Psoas muscle (tissue), 8 donors: Measurements from ENCODE around the gene NME4. TPM values are rescaled to one million over a fixed set of nuclear protein-coding genes. Genes with fewer than 3 reads are reported as not detected.

Experiments
- ATAC-seq, 4 donors: fragments of 200-7000 bp; cut with Tn5 transposase; one replicate each; pipeline ENCODE4 v1.9.1; 2020; ENCODE audit warnings: moderate library complexity in 3 of 4, mild to moderate bottlenecking in 2 of 4
- DNase-seq, 2 donors: peaks; one replicate each; pipeline ENCODE4 v3.0.0-alpha.2; 2020
- H3K27ac ChIP-seq: fragments of 200-600 bp; one replicate; pipeline ENCODE4 v1.8.0; 2022
- H3K27me3 ChIP-seq, 3 donors: fragments of 200-600 bp in 1 of 3; one replicate each; pipeline versions ENCODE4 v1.6.1 to v1.8.0; 2013 to 2022; ENCODE audit warnings: low read length in 2 of 3, mild to moderate bottlenecking in 2 of 3, moderate library complexity in 1 of 3; ENCODE audit not compliant: insufficient read depth in 3 of 3
- H3K36me3 ChIP-seq, 2 donors: fragments of 200-600 bp in 1 of 2; one replicate each; pipeline versions ENCODE4 v1.6.1 to v1.8.0; 2013 to 2022; ENCODE audit warnings: low read depth in 1 of 2, mild to moderate bottlenecking in 1 of 2, moderate library complexity in 1 of 2; ENCODE audit not compliant: insufficient read depth in 1 of 2
- H3K4me1 ChIP-seq: fragments of 200-600 bp; one replicate; pipeline ENCODE4 v1.8.0; 2022
- H3K4me3 ChIP-seq: fragments of 200-600 bp; one replicate; pipeline ENCODE4 v1.8.0; 2022; ENCODE audit warnings: mild to moderate bottlenecking
- H3K9me3 ChIP-seq: fragments of 200-600 bp; one replicate; pipeline ENCODE4 v1.8.0; 2022
- WGBS, 3 donors: extraction: QIAGEN DNeasy Blood & Tissue Kit; methylation state at CpG; one replicate each; pipeline versions ENCODE4 v1.1.6 to v1.1.7; 2013; 5-methylcytosine and 5-hydroxymethylcytosine counted together
- intact Hi-C, 2 donors: fragments of 100-400 bp; cut with DNase I; formaldehyde crosslinking; loops; one replicate each; pipeline versions ENCODE4 v1.11.0 to v1.14.2; 2022
- polyA plus RNA-seq, 3 donors: library from polyadenylated mRNA; stranded (reverse); fragments of 200-250 nt; gene quantifications; one replicate each; pipeline ENCODE4 v1.2.3, GENCODE V29; 2013
- total RNA-seq, 4 donors: library from RNA; stranded (reverse); fragmentation: NEBNext Ultra II Directional in 2 of 4; extraction: Animal tissue kit (Norgen Biotek cat#: 25700) in 2 of 4; gene quantifications; one replicate each; pipeline versions ENCODE4 v1.2.1 to v1.2.4, GENCODE V29; 2021 to 2023
- TF ChIP-seq, protein P1 (sequence below): fragments of 200-600 bp; IDR thresholded peaks from one replicate; pipeline ENCODE4 v1.8.0; 2022; ENCODE audit warnings: antibody characterized with exemption
- donor health status: healthy with polysubstance abuse.
- donor health status: DM: no; HTN: no; CAD: no; lungs with moderate emphysema.
- donor health status: Bipolar disorder and iron deficiency.
- donor health status: healthy.
- donor health status: DM: yes; HTN: yes; CAD: no.
- donor health status: DM: no; HTN: no; CAD: no.
- donor health status: DM: no; HTN: no; CAD: no.
- donor health status: DM: yes; HTN: yes; CAD: no.

Gene NME4
- total and polyA plus RNA-seq, 7 donors, result 16.0 to 39.7 (median 23.1) TPM

DNA sequence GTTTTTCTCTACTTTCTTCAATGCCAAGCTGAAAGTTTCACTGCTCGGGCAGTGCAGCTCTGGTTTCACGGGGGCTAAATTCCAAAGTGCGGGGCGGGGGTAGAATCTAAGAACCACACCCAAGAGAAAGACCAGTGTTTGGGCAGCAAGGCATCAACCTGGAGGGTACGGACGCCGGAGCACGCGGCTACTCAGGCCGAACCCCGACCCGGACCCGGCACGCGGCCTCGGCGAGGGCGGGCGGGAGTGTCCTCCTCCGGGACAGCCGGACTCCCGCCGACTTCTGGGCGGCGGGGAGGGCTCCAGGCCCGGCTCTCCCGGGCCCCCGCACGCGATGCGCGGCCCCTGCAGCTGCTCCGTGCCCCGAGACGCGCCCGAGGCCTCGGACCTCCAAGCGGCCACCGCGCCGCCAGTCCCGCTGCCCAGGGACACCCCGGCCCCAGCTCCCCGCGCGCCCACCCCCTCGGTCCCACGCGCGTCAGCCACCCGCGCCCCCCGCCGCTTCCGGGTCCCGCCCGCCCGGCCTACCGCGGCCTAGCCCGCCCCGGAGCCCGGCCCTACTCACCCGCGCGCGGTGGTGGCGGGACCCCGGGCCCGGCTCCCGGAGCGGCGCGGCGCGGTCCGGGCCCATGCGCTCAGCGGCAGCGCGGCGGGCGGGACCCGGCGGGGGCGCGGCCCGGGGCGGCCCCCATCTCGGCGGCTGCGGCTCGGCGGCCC, 45.0 kb upstream of the NME4 start:
- H3K27ac ChIP-seq, result peak overlapping the region; percentile 76
- peaks cover 11% of the 10 kb centered on the region for H3K4me1 ChIP-seq
- TF ChIP-seq, protein P1, sequence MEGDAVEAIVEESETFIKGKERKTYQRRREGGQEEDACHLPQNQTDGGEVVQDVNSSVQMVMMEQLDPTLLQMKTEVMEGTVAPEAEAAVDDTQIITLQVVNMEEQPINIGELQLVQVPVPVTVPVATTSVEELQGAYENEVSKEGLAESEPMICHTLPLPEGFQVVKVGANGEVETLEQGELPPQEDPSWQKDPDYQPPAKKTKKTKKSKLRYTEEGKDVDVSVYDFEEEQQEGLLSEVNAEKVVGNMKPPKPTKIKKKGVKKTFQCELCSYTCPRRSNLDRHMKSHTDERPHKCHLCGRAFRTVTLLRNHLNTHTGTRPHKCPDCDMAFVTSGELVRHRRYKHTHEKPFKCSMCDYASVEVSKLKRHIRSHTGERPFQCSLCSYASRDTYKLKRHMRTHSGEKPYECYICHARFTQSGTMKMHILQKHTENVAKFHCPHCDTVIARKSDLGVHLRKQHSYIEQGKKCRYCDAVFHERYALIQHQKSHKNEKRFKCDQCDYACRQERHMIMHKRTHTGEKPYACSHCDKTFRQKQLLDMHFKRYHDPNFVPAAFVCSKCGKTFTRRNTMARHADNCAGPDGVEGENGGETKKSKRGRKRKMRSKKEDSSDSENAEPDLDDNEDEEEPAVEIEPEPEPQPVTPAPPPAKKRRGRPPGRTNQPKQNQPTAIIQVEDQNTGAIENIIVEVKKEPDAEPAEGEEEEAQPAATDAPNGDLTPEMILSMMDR, result no peak
- peak overlapping the region; percentile 79 for H3K4me3 ChIP-seq
- 0 to 1% (median 1%) methylated on average over 31 to 94 of the region's 95 CpGs for WGBS, 3 donors
- no peaks in the 10 kb centered on the region for H3K27me3 ChIP-seq
- DNase-seq (peak in 1 of 2 donors; percentile 49), ATAC-seq (no peak)
- peaks cover 0 to 11% of the 10 kb centered on the region in 2 donors for H3K36me3 ChIP-seq
- no peaks in the 10 kb centered on the region for H3K9me3 ChIP-seq
- intact Hi-C loops, result loop anchor here in 1 of 2 donors (5.0 to 10.0 kb wide), 2 partner anchors 125 to 147 kb away; partner anchors contain the start of gene LUC7L

DNA sequence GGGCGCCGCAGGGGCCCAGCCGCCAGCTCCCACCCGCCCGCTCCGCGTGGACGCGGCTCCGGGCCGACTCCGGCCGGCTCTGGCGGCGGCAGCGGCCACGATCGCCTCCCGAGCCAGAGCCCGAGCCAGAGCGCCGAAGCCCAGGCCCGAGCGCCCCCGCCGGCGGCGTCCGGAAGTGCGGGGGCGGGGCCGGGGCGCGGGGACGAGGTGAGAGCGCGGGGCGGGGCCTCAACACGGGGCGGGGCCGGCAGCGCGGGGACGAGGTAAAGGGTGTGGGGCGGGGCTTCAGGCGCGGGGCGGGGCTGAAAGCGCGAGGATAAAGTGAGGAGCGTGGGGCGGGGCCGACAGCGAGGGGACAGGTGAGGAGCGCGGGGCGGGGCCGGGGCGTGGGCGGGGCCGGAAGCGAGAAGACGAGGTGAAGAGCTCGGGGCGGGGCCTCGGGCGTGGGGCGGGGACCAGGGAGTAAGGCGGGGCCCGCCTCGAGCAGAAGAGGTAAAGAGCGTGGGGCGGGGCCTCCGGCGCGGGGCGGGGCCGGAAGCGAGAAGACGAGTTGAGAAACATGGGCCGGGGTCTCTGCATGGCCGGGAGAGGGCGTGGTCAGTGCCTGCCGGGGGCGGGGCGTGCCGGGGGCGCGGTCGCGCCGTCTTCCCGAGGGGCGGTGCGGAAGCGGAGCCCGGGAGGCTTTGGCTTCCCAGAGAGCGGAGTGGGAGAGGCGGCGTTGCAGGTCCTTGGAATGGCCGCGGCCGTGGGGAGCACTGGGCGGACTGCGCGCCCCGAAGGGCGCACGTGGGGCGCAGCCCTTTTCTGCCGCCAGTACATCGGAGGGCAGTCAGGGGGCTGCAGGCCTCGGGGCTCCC, 44.2 kb upstream of the NME4 start, which contains the start of gene AXIN1:
TSS of gene AXIN1 (minus strand) at position 177 of the 857 bp plus-strand sequence. CDS start 5,698 bp downstream, outside the sequence.
- ATAC-seq, result peak; percentile 92 to 95 (median 93)
- Histone ChIP-seq H3K9me3 (no peaks in the 10 kb centered on the region), H3K4me3 (peak within 1 kb of the TSS; percentile 79), H3K4me1 (peaks cover 11% of the 10 kb centered on the region), H3K27ac (peak within 1 kb of the TSS; percentile 76), H3K36me3 (peaks cover 0 to 11% of the 10 kb centered on the region in 2 donors), H3K27me3 (no peaks in the 10 kb centered on the region)
- intact Hi-C loops, result loop anchor here in 1 of 2 donors (5.0 to 10.0 kb wide), 2 partner anchors 125 to 148 kb away; partner anchors contain the start of gene LUC7L
- TF ChIP-seq, protein P1, result peak; percentile 47
- 1 to 9% (median 3%) methylated on average over 8 to 113 of the region's 113 CpGs for WGBS, 3 donors
- DNase-seq, result peak; percentile 99 to 100

DNA sequence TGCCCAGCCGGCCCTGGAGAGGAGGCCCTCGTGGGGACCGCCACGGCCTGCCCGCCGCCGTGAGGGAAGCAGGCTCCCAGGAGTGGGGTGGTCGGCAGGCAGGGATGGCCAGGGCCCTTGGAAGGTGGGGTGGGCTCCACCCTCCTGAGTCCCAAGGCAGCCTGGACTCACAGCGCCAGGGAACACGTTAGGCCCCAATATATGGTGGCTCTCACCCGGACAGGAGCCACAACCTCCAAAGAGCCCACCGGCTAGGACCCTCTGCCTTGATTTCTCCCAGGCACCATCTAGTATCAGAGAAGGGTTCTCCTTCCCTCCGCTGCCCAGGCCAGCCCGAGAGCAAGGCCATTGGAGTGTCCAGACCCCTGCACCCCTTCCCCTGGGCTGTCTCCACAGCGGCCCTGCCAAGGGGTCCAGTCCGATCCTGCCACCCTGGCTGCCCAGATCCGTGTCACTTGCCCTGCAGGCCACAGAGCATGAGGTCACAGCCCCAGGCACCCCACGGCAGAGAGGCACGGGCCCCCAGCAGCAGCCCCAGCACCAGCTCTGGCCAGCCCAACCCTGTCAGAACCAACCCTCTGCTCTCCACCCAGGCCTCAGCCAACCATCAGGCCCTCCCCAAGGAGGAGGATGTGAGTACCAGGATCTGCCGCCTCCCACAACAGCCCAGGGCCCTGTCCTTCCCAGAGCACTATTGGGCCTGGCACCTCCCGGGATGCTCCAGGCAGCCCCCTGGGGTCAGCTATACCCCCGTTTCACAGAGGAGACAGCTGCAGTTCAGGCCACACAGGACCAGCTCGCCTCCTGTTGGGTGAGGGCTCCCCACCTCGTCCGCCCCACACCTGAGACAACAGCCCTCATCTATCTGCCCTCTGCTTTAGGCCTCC, 43.4 kb upstream of the NME4 start:
- intact Hi-C loops, result loop anchor here in 1 of 2 donors (5.0 to 10.0 kb wide), 2 partner anchors 126 to 149 kb away; partner anchors contain the start of gene LUC7L
- TF ChIP-seq, protein P1, result no peak
- H3K4me1 ChIP-seq, result peaks cover 11% of the 10 kb centered on the region
- ATAC-seq (peak in 2 of 4 donors; percentile 0 to 6), DNase-seq (no peak)
- peak overlapping the region; percentile 63 for H3K4me3 ChIP-seq
- H3K9me3 ChIP-seq, result no peaks in the 10 kb centered on the region
- peak overlapping the region; percentile 53 for H3K27ac ChIP-seq
- H3K27me3 ChIP-seq, result no peaks in the 10 kb centered on the region
- H3K36me3 ChIP-seq, result peaks cover 0 to 11% of the 10 kb centered on the region in 2 donors
- 60 to 67% (median 63%) methylated on average over 23 to 25 of the region's 25 CpGs for WGBS, 3 donors

DNA sequence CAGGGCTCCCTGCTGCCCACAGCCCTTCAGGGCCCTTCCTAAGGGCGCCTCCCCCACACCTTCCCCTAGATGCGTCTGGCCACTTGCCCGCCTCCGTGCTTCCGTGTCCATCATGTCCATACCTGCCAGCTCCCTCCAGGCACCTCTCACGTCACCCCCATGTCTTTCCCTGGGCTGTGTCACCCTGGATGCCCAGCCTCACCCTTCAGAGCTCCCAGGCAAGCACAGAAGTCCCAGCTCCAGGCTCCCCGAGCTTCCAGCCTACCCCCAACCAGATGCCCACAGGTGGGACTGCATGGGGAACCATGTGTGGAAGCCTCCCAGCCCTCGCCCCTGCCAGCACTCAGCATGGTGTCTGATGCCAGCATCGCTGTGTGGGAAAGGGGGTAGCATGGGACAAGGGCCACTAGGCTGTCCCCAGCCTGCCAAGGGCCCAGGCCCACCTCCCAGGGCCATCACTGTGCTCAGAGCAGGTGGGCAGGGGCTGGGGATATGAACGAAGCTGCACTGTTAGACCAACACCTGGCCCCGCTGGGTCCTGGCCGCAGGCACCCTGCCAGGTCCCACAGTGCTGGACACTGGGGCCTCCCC, 42.6 kb upstream of the NME4 start:
- H3K27me3 ChIP-seq, result no peaks in the 10 kb centered on the region
- TF ChIP-seq, protein P1, result no peak
- no peak overlapping the region for H3K4me3 ChIP-seq
- no peak overlapping the region for H3K27ac ChIP-seq
- intact Hi-C loops, result loop anchor here in 1 of 2 donors (5.0 to 10.0 kb wide), 2 partner anchors 127 to 150 kb away; partner anchors contain the start of gene LUC7L
- H3K36me3 ChIP-seq, result peaks cover 0 to 11% of the 10 kb centered on the region in 2 donors
- DNase-seq (peak in 1 of 2 donors; percentile 50), ATAC-seq (no peak)
- peaks cover 11% of the 10 kb centered on the region for H3K4me1 ChIP-seq
- no peaks in the 10 kb centered on the region for H3K9me3 ChIP-seq
- 85 to 90% (median 89%) methylated on average over 12 of the region's 12 CpGs for WGBS, 3 donors
